ENCODE data around the gene FMC1.

DNA sequence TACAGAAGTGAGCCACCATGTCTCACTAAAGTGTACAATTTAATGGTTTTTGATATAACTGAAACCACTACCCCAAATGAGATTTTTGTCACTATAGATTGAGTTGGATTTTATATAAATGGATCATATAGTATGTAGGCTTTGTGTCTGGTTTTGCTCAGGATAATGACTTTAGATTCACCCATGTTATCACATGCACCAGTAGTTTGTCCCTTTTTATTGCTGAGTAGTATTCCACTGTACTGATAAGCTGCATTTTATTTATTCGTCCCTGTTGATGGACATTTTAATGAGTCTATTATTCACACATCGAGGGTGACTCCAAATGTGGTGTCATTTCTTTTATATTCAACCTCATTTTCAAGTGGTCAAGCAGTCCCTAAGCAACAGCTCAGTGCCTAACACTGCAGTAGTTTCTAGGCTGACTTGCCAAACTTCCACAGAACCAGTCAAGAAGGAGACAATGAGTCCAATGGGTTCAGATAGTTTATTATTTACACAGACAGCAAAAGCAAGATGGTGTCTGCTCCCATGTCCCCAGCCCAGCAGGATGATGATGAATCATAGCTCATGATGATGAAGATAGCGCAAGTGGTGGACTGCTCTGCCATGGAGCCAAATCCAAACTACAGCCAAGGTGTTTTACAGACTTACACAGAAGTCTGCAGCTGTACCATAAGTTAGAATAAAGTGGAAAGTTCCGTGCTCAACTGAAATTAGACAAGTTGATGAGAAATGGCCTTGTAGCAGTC is 6.6 kb upstream of the FMC1 start:
- TF ChIP-seq, protein P1, sequence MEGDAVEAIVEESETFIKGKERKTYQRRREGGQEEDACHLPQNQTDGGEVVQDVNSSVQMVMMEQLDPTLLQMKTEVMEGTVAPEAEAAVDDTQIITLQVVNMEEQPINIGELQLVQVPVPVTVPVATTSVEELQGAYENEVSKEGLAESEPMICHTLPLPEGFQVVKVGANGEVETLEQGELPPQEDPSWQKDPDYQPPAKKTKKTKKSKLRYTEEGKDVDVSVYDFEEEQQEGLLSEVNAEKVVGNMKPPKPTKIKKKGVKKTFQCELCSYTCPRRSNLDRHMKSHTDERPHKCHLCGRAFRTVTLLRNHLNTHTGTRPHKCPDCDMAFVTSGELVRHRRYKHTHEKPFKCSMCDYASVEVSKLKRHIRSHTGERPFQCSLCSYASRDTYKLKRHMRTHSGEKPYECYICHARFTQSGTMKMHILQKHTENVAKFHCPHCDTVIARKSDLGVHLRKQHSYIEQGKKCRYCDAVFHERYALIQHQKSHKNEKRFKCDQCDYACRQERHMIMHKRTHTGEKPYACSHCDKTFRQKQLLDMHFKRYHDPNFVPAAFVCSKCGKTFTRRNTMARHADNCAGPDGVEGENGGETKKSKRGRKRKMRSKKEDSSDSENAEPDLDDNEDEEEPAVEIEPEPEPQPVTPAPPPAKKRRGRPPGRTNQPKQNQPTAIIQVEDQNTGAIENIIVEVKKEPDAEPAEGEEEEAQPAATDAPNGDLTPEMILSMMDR (conservative IDR thresholded peaks at IDR 0.05; ENCODE audit: low read length): no peak
- TF ChIP-seq EZH2phosphoT487 (IDR thresholded peaks at IDR 0.05; ENCODE audit: borderline replicate concordance): no peak
